Skeletal muscle tissue (tissue), 4 donors: ENCODE results near the gene SFMBT2. TPM values are rescaled to one million over a fixed set of nuclear protein-coding genes. Genes with fewer than 3 reads are reported as not detected.
"Not testable (repeated sequence)": the region's sequence is repeated elsewhere in the genome, so short reads cannot be mapped to it uniquely, and the experiment has no call there.

Source experiments
- H3K27ac ChIP-seq: one replicate; pipeline ENCODE4 v1.7.0; 2013; ENCODE audit warnings: mild to moderate bottlenecking, low read depth, low read length, inconsistent platforms
- H3K27me3 ChIP-seq, 3 donors: one replicate each; pipeline ENCODE4 v1.7.0; 2013; ENCODE audit warnings: low read length in 3 of 3; ENCODE audit not compliant: control insufficient read depth in 3 of 3, insufficient read depth in 3 of 3
- H3K36me3 ChIP-seq, 3 donors: one replicate each; pipeline ENCODE4 v1.7.0; 2013; ENCODE audit warnings: low read length in 3 of 3; ENCODE audit not compliant: control insufficient read depth in 3 of 3, insufficient read depth in 3 of 3
- H3K4me1 ChIP-seq, 3 donors: one replicate each; pipeline ENCODE4 v1.7.0; 2013; ENCODE audit warnings: low read length in 3 of 3, mild to moderate bottlenecking in 3 of 3; ENCODE audit not compliant: control insufficient read depth in 3 of 3, insufficient read depth in 3 of 3
- H3K4me3 ChIP-seq, 3 donors: one replicate each; pipeline ENCODE4 v1.7.0; 2013; ENCODE audit warnings: low read length in 3 of 3
- H3K9ac ChIP-seq, 3 donors: one replicate each; pipeline ENCODE4 v1.7.0; 2013; ENCODE audit warnings: low read length in 3 of 3, mild to moderate bottlenecking in 3 of 3, moderate library complexity in 2 of 3, low read depth in 1 of 3
- H3K9me3 ChIP-seq, 3 donors: one replicate each; pipeline ENCODE4 v1.7.0; 2013; ENCODE audit warnings: low read length in 3 of 3; ENCODE audit not compliant: control insufficient read depth in 3 of 3
- total RNA-seq: library from RNA; depleted of rRNA; stranded (reverse); fragments of >200 nt; gene quantifications from one replicate; pipeline ENCODE4 v1.2.3, GENCODE V29; 2014
- donor health status: Osteomylitis.

Gene SFMBT2
- total RNA-seq, 1 donor from 2014 or later, result 12.5 TPM

GRCh38 chr10:7231509-7232414 is 179.1 kb downstream of the SFMBT2 start:
- Histone ChIP-seq H3K27ac (no peak overlapping the region), H3K27me3 (no peaks in the 10 kb centered on the region), H3K9me3 (no peaks in the 10 kb centered on the region), H3K4me1 (peaks cover 0 to 9% (median 5%) of the 10 kb centered on the region in 3 donors), H3K9ac (no peak overlapping the region), H3K36me3 (peaks cover 4 to 7% (median 6%) of the 10 kb centered on the region in 3 donors), H3K4me3 (no peak overlapping the region)

- Histone ChIP-seq H3K9me3 (no peaks in the 10 kb centered on the region), H3K27ac (no peak overlapping the region), H3K27me3 (no peaks in the 10 kb centered on the region), H3K4me3 (no peak overlapping the region), H3K9ac (no peak overlapping the region), H3K4me1 (peaks cover 0 to 9% (median 5%) of the 10 kb centered on the region in 3 donors), H3K36me3 (peaks cover 8 to 12% (median 9%) of the 10 kb centered on the region in 3 donors)
These were observed 179.9 kb downstream of the SFMBT2 start for GRCh38 chr10:7230951-7231350.

- H3K4me3 ChIP-seq, result no peak overlapping the region
- peaks cover 12 to 16% (median 15%) of the 10 kb centered on the region in 3 donors for H3K36me3 ChIP-seq
- H3K9ac ChIP-seq, result no peak overlapping the region
These were observed 180.8 kb downstream of the SFMBT2 start for GRCh38 chr10:7230036-7230435.

GRCh38 chr10:7225133-7225532 is 185.7 kb downstream of the SFMBT2 start:
- H3K27ac ChIP-seq, result no peak overlapping the region
- peaks cover 9 to 13% (median 12%) of the 10 kb centered on the region in 3 donors for H3K9me3 ChIP-seq
- no peaks in the 10 kb centered on the region for H3K27me3 ChIP-seq
- H3K9ac ChIP-seq, result no peak overlapping the region
- H3K4me1 ChIP-seq, result no peaks in the 10 kb centered on the region
- no peak overlapping the region for H3K4me3 ChIP-seq
- H3K36me3 ChIP-seq, result peaks cover 14 to 32% (median 19%) of the 10 kb centered on the region in 3 donors

More at GRCh38 chr10:7230036-7230435, 180.8 kb downstream of the SFMBT2 start:
- Histone ChIP-seq H3K27me3 (no peaks in the 10 kb centered on the region), H3K27ac (no peak overlapping the region), H3K4me1 (peaks cover 0 to 9% (median 5%) of the 10 kb centered on the region in 3 donors), H3K9me3 (no peaks in the 10 kb centered on the region)

- H3K27me3 ChIP-seq, result no peaks in the 10 kb centered on the region
- H3K4me3 ChIP-seq, result no peak overlapping the region
- H3K4me1 ChIP-seq, result no peaks in the 10 kb centered on the region
- peaks cover 4 to 8% (median 8%) of the 10 kb centered on the region in 3 donors for H3K9me3 ChIP-seq
- H3K9ac ChIP-seq, result no peak overlapping the region
- peaks cover 4 to 12% (median 5%) of the 10 kb centered on the region in 3 donors for H3K36me3 ChIP-seq
- no peak overlapping the region for H3K27ac ChIP-seq
These were observed 191.9 kb downstream of the SFMBT2 start for GRCh38 chr10:7218968-7219367.

- not testable (repeated sequence) for H3K27ac ChIP-seq
- H3K36me3 ChIP-seq, result peaks cover 4 to 13% (median 13%) of the 10 kb centered on the region in 3 donors
These were observed 198.1 kb downstream of the SFMBT2 start for GRCh38 chr10:7212696-7213095.

GRCh38 chr10:7211857-7212577 is 198.8 kb downstream of the SFMBT2 start:
- Histone ChIP-seq H3K4me1 (no peaks in the 10 kb centered on the region), H3K9ac (no peak overlapping the region), H3K36me3 (peaks cover 4 to 13% (median 13%) of the 10 kb centered on the region in 3 donors), H3K9me3 (no peaks in the 10 kb centered on the region), H3K27ac (no peak overlapping the region), H3K4me3 (no peak overlapping the region), H3K27me3 (no peaks in the 10 kb centered on the region)

More at GRCh38 chr10:7212696-7213095, 198.1 kb downstream of the SFMBT2 start:
- H3K9ac ChIP-seq, H3K9me3 ChIP-seq, H3K27me3 ChIP-seq, H3K4me3 ChIP-seq, H3K4me1 ChIP-seq: not testable (repeated sequence)

- Histone ChIP-seq H3K9me3 (no peaks in the 10 kb centered on the region), H3K9ac (no peak overlapping the region), H3K27me3 (no peaks in the 10 kb centered on the region), H3K4me1 (no peaks in the 10 kb centered on the region), H3K4me3 (no peak overlapping the region), H3K36me3 (peaks cover 4 to 13% (median 13%) of the 10 kb centered on the region in 3 donors), H3K27ac (no peak overlapping the region)
These were observed 200.3 kb downstream of the SFMBT2 start for GRCh38 chr10:7210516-7210915.

GRCh38 chr10:7209458-7209857 is 201.4 kb downstream of the SFMBT2 start:
- Histone ChIP-seq H3K36me3 (peaks cover 4 to 12% (median 11%) of the 10 kb centered on the region in 3 donors), H3K9me3 (no peaks in the 10 kb centered on the region), H3K27ac (no peak overlapping the region), H3K27me3 (no peaks in the 10 kb centered on the region), H3K4me1 (no peaks in the 10 kb centered on the region), H3K4me3 (no peak overlapping the region), H3K9ac (no peak overlapping the region)
